DMS79 (cell line): ENCODE measurements around the gene LCNL1.
"Not testable (repeated sequence)": the region's sequence is repeated elsewhere in the genome, so short reads cannot be mapped to it uniquely, and the experiment has no call there.

ENCODE experiments used
- DNase-seq: peaks from one replicate; lab custom pipeline; 2025; lab: John Stamatoyannopoulos, UW

Gene LCNL1

DNA sequence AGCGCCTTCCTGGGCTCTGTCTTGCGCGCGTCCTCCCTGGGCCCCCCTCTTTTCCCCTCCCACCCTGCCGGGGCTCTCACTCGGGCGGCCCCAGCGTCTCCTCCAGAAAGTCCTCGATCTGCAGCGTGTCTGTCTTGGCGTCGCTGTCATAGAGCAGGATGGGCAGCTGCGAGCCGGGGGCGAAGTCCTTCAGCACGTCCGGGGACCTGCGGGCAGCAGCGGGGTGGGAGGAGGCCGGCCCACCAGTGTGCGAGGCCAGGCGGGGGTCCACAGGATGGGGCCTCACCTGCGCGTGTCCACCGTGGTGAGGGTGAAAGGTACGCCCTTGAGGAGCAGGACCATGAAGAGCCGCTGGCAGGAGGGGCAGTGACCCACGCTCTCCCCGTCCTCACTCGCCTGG lies 12.6 kb downstream of the LCNL1 start:
- DNase-seq = no peak

DNA sequence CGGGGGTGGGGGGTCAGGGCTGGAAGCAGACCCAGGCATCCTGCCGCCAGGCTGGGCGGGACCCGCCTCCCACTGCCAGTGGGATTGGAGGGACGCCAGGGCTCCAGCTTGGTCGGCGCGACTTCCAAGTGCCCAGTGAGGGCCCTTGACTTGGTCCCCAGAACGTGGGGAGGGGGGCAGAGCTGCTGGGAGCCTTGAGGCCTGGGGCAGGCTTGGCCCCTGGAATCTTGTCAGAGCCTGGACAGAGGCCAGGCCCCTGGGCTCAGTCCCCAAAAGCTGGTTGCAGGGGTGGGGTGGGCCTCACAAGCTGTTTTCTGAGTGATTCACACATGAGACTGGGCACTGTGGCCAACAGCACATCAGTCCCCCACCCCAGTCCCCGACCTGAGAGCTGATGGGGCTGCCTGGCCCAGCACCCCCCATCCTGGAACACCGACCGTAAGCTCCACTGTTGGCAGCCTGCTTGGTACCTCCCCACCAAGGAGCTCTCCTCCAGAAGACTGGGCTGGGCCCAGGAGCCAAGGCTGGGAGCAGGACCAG lies 13.0 kb downstream of the LCNL1 start:
- peak; percentile 76 for DNase-seq

DNA sequence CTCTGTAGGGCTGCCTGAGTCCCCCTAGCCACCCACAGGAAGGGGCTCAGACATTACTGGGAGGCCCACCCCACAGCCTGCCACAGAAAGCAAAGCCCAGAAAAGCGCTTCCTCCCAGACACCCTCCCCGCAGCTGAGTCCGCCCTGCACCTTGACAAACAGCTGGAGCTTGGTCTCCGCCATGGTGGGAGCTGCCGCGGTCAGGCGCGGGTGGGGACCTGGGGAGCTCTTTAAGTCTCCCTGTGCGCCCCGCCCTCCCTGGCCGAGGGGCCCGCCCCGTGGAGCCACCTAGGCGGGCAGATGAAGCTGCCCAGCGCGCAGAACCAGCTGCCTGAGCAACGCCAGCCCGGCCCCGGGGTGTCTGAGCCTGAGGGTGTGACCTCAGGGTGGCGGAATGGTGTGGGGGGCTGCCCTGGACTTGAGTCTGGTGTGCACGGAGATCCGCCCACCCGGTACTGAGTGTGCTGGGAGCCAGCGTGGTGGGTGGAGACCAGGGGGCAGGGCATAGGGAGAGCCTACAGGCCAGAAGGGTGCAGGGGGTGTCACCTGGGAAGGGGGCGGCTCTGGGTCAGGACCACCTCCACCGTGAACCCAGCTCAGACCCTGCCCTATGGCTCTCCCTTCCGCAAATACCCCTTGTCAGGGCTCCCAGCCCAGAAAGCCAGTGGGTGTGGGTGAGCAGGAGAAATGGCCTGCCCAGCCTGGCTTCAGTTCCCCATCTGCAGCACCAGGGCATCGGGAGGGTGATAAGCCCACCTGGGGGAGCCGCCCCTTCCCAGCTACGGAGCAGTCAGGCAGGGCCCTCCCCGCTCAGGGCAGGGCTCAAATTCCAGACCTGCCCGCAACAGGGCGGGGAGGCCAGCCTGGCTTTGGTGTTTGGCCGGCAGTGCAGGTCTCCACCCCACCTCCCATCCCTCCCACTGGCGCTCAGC lies 13.8 kb downstream of the LCNL1 start, which contains the start of gene CLIC3:
CLIC3 (minus strand) TSS at position 208 of the 932 bp plus-strand sequence; CDS start at position 183, 25 bp downstream.
- DNase-seq = peak; percentile 35

DNA sequence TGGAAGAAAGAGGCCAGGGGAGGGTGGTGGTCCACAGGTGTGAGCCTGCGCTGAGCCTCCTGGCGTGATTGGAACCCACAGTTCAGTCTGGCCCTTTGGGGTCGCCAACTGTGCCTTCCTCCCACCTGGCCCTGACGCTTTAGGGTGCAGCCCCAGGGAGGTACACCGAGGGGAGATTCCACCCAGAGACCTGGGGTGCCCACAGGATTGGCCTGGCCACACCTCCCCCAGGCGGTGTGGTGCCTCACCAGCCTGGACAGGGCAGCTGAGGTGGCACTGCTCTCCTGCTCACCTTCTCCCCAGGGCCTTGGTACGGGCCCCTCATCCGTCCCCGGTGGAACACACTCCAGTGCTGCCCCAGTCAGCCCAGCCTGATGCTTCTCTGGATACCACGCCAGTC lies 14.6 kb downstream of the LCNL1 start:
- DNase-seq = no peak

DNA sequence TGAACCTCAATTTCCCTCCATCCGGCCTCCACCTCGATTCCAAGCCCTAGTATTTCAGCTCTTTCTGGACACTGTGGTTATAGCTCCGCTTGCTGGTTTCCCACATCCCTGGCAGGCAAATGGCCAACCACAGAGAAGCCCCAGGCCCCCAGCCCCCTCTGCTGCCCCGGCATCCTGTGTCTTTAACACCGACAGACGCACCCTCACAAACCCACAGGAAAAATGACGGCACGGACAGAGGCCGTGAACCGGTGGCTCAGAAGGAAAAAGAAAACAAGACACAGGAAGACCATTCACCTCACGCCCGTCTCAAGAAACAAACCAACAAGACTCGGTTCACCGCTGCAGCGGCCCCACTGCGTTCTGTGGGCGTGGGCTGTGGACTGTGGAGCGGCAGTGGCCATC lies 15.0 kb downstream of the LCNL1 start:
- no peak for DNase-seq

DNA sequence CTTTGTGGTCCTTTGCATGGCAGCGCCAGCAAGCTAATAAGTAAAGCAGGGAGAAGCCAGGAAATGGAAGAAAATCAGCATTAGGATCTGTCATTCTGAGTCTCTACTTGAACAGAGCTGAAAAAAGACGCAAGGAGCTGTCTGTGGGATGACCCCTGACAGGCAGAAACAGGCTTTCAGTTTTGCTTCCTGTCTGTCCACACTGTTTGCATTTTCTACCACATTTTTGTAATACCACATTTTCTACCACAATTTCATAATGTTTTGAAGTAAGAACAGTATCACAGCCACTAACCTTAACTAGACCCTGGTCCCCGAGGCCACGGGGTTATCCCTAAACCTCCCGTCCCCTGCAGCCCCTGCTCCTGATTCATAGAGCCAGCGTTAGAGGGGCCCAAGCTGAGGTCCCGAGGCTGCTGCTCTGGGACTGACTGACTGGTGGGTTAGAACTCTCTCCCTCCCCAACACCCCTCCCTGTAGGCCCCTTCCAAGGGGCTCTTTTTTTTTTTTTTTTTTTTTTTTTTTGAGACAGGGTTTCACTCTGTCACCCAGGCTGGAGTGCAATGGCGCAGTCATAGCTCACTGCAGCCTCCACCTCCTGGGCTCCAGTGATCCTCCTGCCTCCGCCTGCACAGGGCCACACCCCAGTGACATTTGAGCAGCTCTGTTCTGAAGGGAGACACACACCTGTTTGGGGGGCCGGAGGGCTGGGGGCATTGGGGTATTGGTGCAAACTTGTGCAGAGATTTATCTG lies 17.6 kb downstream of the LCNL1 start:
- DNase-seq = no peak

DNA sequence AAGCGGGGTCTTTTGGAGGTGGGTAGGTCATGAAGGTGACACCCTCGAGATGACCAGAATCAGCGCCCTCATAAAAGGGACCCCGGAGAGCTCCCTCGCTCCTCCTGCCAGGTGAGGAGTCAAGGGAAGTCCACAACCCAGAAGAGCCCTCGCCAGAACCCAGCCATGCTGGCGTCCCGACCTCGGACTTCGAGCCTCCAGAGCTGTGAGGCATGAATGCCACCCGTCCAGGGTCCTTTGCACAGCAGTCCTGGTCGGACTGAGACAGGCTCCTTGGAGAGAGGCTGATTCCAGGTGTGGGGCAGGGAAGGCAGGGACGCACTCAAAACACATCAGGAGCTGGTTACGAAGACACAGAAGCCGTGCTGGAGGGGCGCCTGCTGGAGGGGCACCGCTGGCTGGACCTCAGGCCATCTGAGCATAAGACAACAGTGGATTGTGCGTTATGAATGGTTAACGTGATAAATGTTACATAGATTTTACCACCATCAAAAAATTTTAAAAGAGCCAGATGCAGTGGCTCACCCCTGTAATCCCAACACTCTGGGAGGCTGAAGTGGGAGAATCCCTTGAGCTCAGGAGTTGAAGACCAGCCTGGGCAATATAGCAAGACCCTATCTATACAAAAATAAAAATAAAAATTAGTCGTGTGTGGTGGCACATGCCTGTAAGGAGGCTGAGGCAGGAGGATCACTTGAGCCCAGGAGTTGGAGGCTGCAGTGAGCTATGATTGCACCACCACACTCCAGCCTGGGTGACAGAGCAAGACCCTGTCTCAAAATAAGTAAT lies 19.3 kb downstream of the LCNL1 start:
- no peak for DNase-seq

DNA sequence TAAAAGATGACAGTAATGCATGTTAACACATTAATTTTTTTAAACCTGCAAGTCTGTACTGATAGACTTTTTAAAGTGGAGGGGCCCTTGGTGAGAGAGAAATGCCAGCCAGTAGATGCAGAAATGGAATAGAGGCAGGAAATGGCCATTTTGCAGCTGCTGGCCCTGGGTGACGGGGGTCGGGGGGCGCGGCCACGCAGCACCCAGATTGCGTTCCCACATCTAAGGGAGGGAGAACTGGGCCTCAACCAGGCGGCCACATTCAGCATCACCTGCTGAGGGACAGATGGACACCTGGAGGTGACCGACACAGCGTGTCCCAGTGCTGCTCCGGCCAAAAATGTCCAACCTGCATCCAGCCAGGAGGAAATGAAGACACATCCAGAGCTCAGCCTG lies 19.9 kb downstream of the LCNL1 start:
- DNase-seq = no peak

DNA sequence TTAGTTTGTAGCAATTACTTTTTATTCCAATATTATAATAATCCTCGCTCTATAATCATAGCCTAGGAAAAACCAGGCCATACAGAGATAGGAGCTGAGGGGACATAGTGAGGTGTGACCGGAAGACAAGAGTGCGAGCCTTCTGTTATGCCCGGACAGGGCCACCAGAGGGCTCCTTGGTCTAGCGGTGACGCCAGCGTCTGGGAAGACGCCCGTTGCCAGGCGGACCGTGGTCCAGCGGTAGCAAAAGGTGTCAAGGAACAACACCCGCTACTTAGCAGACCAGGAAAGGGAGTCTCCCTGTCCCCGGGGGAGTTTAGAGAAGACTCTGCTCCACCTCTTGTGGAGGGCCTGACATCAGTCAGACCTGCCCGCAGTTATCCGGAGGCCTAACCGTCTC lies 21.5 kb downstream of the LCNL1 start:
- not testable (repeated sequence) for DNase-seq

DNA sequence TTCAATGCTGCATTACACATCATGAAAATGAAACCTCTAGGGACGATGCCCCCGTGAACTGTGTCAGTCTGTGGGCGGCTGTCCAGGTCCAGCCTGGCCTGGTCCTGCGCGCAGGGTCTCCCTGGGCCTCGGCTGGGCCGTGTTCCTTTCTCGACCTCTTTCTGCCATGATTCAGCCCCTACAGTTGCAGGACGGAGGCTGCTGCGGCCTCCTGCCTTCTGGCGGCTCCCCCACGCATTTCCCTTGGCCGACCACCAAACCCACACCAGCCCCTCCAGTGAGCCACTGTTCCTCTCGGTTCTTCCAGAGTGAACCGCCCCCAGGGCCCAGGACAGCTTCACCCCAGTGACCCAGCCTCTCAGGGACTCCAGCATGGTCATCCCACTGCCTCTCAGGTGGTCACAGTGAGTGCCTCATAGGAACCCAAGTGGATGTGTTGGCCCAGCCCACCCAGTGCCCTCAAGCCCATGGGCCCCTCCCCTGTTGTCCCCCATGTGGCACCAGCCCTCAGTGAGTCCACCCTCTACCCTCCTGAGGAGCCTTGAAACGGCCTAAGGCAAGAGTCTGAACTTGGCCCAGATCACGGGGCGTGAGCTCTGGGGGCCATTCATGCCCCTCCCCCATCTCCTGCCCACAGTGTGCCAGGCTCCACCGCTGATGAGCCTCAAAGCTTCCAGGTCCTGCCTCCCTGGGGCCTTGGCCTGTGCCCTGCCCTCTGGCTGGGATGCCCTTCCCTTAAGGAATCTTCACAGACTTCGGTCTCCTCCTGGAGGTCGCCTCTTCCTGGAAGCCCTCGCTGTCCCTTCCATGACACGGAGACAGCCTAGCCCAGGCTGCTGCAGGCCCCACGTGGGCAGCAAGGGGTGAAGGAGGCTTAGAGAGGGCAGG lies 23.6 kb downstream of the LCNL1 start:
- no peak for DNase-seq

DNA sequence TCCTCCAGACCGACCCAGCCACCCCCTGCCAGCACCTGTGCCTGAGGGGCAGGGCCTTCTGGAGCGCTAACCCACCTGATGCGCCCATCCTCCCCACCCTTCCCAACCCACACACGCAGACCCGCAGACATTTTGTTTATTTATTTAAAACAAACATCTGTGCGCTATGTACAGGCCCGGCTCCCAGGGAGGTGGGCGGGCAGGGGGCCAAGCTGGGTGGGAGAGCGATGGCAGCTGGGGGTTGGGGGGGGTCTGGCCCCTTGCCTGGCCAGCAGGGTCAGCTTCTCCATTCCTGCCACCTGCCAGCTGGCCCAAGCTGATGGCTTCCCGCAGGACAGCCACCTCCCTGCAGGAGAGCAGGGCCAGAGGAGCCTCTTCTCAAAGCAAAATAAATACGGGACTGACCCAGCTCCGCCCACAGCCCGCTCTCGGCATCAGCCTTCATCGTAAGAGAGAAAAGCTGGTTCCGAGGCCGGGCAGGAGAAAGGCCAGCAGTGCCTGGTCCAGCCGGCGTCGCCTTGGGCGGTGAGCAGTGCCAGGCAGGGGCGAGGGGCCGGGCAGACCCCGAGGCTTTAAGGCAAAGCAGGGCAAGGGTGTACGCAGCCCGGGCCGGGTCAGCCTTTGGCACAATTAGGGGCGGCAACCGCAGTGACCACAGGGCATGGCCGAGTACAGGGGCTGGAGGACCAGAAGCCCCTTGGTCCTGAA lies 24.5 kb downstream of the LCNL1 start:
- DNase-seq = no peak

DNA sequence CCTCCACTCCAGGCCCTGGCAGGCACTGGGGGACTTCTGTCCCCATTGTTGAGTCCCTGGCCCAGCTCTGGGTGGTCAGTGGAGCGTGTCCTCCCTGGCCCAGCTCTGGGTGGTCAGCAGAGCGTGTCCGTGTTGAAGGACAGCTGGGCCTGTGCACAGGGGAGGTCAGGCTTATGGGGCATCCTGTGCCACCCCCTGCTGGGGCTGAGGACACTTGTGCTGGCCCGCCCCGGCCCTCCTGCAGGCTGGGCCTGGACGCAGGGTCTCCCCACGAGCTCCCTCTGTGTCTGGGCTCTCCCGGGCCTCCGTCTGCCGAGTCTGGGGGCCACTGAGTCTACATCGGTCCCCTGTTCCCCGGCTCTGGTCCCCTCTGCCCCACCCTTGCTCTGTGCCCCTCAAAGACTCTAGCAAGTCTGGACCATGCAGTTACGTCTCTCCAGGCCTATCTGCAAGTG lies 25.1 kb downstream of the LCNL1 start:
- no peak for DNase-seq

DNA sequence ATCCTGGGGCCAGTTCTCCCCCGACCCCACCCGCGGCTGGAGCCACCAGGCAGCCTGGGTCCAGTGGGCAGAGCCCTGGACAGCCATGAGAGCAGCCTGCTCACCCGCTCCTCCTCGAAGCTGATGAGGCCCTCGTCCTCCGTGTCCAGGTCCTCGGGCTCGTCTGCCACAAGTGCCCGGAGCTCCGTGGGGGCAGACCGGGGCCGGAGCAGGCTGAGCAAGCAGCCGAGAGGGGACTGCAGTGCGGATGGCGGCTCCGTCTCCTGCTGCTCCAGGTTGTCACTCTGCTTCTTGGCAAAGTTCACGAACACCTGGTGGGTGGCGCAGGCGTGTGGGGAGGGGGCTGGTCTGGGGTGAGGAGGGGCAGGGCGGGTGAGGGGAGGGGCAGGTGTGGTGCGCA lies 25.5 kb downstream of the LCNL1 start:
- no peak for DNase-seq

DNA sequence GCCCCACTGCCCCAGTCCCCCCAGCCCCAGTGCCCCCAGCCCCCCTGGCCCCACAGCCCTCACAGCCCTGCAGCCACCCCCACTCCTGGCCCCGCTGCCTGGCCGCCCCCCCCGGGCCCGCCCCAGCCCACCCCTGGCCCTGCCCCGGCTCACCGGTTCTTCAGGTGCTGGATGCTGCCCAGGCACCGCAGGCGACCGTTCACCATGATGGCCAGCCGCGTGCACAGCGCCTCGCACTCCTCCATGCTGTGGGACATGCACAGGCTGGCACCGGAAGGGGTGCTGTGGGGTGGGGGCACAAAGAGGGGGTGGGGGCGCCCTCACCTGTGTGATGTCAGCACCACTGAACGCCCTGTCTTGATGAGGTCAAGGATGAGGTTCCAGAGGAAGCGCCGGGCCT lies 26.4 kb downstream of the LCNL1 start:
- DNase-seq = no peak

DNA sequence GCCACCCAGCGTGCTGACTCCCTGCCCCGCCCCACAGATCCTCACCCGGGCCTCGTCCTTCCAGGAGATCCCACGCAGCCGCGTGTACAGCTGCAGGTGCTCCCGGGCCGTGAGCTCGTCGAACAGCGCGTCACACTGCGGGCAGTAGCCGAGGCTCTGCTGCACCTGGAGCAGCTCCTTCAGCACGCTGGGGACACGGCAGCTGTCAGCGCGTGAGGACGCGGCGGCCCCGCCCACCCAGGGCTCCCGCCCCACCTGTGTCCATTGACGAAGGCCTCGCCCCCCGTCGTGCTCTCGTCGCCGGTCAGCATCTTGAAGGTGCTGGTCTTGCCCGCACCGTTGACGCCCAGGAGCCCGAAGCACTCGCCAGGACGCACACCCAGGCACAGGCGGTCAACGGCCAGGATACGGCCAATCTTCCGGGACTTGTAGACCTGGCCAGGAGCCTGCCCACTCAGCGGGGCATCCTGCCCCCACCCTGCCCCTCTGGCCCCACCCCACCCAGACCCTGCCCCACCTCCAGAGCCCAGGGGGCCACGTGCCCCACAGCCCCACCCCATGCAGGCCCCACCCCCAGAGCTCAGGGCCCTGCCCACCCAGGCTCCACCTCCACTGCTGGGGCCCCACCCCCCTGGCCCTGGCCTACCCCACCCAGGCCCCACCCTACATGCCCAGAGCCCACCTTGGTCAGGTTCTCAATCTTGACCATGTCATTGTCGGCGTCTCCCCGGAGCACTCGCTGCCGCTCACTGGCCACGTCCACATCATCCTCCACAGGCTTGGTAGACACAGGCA lies 27.3 kb downstream of the LCNL1 start:
- DNase-seq = no peak

DNA sequence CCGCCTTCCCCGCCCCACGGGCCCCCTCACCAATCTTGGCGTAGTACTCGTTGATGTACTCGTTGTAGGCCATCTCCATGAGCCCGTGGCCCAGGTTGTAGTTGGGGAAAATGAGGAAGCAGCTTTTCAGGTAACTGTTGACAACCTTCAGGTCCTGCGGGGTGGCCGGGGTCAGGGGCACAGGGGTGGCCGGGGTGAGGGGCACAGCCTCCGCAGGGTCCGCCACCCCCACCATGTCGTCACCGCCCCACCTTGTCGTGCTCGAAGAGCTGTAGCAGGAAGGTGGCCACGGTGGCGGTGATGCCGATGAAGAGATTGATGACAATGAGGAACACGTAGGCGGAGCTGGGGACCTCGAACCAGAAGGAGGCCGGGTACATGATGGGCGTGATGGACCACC lies 28.4 kb downstream of the LCNL1 start:
- no peak for DNase-seq

DNA sequence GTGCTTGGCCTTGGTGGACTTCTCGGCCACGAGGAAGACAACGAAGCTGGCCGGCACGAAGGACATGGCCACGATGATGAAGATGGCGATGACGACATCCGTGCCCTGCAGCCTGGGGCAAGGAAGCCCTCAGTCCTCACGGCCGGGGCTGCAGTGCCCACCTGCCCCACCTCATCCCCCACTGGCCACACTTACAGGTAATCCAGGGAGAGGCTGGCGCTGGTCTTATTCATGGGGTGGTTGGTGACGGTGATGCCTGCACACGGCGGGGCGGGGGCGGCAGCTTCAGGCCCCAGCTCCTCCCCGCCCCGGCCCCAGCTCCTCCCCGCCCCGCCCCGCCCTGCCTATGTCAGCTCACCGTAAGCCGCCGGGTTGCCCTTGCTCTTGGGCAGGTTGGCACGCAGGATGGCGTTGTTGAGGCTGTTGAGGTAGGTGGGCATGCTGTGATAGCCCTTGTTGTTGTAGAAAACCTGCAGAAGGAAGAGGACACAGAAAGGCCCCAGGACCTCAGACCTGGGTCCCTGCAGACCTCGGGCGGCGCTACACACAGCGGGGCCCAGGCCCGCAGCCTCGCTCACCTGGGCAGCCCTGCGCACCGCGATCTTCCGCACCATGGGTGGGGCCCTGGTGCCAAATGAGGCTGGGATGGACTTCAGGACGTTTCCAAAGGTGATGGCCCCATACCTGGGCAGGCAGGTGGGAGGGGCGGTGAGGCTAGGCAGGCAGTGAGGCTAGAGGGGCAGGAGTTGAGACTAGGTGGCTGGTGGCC lies 29.3 kb downstream of the LCNL1 start:
- no peak for DNase-seq

DNA sequence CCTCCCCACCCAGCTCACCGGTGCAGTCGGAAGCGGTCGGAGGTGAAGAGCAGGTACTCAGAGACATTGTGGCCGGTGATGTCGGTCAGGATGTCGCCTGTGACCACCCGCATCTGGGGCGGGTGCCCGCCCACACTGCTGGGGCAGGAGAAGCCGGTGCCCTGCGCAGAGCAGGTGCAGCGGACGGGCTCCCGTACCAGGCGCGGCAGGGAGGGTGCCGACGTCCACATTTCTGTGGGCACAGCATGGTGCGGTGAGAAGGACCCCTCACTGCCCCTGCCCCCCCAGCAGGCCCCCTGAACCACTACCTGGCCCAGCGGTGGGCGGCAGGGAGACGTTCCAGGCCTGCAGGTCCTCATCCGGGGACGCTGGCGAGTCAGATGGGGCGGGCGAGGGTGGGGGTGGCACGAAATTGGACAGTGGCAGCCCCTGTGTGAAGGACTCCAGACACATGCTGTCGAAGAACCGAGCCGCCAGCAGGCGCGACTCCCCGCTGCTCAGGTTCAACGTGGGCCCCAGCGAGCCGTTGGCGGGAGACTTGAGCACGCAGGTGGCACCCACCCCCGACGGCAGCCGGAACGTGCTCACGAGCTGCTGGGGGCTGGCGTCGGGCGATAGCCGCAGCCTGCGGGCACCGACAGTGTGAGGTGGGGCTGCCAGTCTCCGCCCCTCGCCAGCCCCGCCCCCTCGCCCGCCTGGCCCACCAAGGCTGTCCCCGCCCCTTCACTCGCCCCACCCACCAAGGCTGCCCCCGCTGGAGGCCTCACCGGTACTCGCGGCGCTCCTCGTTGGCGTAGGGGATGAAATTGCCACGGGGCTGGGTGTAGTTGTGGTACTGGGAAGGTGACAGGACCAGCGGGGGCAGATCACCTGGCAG lies 30.1 kb downstream of the LCNL1 start:
- no peak for DNase-seq
